ENCODE results near the gene SCAMP4.

DNA sequence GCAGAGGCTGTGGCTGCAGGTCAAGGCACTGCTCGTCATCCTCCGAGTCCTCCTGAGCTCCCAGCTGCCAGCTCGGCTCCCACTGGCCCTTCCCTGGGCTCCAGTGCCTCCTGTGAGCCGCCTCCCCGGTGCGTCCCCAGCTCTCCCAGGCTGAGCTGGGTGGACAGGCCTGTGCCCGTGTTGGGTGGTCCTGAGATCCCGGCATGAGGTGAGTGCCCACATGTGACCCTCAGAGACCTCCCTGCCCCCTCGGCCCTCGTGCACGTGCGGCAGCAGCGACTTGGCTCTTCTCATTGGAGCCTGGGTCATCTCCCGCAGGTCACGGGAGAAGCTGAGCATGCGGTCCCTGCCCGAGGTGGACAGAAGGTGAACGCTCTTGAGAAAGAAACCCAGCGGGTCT lies 15.4 kb downstream of the SCAMP4 start:
- TF ChIP-seq, protein P1, sequence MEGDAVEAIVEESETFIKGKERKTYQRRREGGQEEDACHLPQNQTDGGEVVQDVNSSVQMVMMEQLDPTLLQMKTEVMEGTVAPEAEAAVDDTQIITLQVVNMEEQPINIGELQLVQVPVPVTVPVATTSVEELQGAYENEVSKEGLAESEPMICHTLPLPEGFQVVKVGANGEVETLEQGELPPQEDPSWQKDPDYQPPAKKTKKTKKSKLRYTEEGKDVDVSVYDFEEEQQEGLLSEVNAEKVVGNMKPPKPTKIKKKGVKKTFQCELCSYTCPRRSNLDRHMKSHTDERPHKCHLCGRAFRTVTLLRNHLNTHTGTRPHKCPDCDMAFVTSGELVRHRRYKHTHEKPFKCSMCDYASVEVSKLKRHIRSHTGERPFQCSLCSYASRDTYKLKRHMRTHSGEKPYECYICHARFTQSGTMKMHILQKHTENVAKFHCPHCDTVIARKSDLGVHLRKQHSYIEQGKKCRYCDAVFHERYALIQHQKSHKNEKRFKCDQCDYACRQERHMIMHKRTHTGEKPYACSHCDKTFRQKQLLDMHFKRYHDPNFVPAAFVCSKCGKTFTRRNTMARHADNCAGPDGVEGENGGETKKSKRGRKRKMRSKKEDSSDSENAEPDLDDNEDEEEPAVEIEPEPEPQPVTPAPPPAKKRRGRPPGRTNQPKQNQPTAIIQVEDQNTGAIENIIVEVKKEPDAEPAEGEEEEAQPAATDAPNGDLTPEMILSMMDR (IDR thresholded peaks at IDR 0.05): no peak
- TF ChIP-seq POLR2A (IDR thresholded peaks at IDR 0.05): no peak
